ENCODE data around the gene AQP12A. TPM values are rescaled to one million over a fixed set of nuclear protein-coding genes. Genes with fewer than 3 reads are reported as not detected.
"Not testable (repeated sequence)": the region's sequence is repeated elsewhere in the genome, so short reads cannot be mapped to it uniquely, and the experiment has no call there.

The AQP12A gene, protein sequence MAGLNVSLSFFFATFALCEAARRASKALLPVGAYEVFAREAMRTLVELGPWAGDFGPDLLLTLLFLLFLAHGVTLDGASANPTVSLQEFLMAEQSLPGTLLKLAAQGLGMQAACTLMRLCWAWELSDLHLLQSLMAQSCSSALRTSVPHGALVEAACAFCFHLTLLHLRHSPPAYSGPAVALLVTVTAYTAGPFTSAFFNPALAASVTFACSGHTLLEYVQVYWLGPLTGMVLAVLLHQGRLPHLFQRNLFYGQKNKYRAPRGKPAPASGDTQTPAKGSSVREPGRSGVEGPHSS
- not detected for polyA plus RNA-seq (2013, experiment 1 of 2; ENCODE audit: insufficient read length)
- polyA plus RNA-seq (2013, experiment 2 of 2; ENCODE audit: insufficient read length) = not detected

DNA sequence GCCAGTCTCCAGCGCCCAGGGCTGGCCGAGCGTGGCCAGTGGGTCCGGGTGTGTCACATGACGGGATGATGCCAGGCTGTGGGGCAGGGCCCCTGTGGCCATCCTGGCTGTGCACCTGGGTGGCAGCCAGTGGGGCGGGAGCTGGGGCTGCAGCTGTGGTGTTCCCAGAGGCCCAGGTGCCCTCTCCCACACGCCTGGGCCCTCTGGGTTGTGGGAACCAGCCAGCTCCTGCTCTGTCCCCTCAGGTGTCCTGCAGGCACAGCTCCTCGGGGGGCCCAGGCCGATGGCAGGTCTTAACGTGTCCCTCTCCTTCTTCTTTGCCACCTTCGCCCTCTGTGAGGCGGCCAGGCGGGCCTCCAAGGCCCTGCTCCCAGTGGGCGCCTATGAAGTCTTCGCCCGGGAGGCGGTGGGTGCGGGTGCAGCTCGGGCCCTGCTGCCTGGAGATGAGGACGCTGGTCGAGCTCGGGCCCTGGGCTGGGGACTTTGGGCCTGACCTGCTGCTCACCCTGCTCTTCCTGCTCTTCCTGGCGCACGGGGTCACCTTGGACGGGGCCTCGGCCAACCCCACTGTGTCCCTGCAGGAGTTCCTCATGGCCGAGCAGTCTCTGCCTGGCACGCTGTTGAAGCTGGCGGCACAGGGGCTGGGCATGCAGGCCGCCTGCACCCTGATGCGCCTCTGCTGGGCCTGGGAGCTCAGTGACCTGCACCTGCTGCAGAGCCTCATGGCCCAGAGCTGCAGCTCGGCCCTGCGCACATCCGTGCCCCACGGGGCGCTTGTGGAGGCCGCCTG is at the start of gene AQP12A:
AQP12A (plus strand) TSS at position 236 of the 790 bp plus-strand sequence; CDS start at position 284, 48 bp downstream.
- DNase-seq = not testable (repeated sequence)

DNA sequence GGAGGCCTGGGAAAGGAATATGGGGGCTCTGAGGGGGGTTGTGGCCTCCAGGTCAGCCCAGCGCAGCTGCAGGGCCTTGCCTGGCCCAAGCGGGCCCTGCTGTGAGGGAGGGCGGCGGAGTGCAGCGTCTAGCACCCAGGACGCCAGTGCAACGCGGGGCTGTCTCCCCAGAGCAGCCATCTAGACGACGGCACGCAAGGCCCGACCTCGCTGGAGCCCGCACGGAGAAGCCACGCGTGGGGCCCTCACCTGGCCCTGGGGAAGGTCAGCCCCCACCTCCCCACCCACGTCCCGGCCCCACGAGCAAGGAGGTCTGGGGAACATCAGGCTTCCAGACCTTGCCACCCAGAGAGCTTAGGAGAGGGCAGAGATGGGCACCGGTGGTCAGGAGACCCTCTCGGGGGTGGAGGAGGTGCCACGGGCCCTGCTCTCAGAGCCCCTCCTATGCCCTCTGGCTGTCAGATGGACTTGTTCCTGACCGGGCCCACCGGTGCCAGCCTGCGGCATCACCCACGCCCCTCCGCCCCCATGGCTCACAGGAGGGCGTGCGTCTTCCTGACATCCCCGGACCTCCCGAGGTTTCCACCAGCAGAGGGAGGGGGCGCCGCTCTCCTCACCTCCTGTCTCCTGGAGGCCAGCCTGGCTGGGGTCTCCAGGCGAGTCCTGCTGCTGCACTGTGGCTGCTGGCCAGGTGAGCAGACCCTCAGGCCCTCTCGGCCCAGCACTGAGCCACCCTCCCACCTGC is 49.4 kb upstream of the AQP12A start:
- no peak for DNase-seq

DNA sequence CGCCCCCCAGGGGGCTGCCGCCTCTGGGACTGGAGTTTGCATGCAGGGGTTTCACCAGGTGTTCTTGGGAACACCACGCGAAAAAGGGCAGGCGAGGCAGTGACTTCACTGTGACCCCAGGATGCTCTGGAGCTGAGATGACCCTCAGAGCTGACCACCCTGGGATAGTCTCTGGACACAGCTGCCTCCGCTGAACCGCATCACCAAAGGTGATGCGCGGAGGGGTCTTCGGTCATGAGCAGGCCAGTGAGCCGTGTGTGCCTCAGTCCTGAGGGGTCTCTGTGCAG is 48.9 kb upstream of the AQP12A start:
- no peak for DNase-seq

DNA sequence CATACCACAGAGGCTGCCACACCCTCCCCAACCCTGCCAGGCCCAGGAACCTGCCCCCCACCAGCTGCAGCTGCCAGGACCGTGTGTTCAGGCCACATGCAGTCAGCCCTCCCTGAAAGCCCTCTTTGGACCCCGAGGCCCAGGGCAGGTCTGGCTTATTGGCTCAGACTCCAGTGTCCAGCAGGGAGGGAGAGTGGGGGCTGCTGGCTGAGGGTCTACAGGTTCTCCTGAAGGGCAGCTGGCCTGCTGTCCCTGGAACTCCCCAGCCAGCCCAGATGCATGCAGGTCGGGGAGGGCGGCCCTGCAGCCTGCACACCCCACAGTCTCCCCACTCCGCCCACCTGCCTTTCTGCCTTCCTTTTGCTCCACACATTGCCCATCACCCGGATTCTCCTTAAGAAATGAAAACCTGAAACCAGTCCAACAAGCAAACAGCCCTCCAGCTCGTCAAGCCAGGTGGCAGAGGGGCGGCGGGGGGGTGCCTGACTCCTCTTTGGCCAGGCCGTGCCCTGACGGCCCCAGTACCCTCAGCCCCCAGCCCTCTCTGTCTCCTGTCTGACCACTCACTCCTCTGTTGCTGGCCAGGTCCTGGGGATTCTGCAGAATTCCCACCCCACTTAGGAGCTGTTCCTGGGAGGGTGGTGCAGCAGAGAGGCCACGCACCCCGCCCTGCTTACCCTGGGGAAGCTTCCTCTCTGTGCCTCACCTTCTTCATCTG is 48.4 kb upstream of the AQP12A start:
- no peak for DNase-seq

DNA sequence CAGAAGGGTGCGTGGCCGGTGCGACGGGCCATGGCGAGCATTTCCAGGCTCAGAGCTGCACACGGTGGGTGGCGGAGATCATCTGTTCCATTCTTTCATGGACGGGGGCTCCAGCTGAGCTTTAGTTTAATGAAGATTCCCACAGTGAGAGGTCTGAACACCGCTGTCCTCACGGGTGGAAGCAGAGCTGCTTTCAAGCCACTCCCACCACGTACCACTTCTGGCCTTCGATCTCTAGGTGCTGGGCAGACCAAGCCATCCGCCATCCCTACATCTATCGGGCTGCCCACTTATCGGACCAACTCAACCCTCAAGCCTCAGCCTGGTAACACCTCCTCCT is 47.9 kb upstream of the AQP12A start:
- no peak for DNase-seq

DNA sequence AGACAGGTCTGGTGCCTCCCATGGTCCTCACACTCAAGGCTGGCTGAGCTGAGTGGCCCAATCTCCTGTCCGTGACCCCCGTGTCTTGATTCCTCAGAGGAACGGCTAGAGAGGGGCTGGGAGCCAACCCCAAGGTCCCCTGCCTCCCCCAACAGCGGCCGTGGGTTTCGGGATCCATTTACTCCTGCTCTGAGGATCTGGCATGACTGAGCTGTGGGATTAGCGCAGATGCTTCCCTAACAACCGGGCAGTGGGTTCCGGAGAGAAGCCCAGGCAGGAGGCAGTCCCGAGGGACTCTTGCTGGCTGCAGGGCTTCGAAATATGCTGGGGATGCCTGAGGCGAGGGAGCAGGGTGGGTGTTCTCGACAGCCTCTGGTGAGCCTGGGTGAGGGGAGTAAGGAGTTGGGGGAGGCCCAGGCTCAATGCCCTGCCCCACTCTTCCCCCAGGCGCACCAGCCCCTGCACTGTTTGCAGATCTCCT is 47.5 kb upstream of the AQP12A start:
- DNase-seq = no peak

DNA sequence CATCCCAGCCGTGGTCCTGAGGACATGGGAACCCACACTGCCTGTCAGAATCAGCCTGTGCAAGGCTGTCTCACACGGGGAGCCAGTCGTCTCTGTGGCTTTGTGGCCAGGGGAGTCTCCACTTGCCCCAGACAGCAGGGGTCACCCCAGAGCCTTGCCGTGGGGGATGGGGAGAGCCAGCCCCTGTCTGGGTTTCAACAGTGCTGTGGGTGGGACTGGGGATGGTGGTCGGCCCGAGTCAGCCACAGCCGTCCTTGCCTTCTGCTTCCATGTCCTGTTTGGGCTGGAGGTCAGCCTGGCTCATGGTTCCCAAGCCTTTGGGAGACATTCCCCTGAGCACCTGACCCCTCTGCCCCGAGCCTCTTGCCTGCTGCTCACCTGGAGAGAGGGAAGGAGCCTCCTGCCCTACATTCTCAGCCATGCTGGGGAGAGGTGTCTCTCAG is 46.8 kb upstream of the AQP12A start:
- no peak for DNase-seq

DNA sequence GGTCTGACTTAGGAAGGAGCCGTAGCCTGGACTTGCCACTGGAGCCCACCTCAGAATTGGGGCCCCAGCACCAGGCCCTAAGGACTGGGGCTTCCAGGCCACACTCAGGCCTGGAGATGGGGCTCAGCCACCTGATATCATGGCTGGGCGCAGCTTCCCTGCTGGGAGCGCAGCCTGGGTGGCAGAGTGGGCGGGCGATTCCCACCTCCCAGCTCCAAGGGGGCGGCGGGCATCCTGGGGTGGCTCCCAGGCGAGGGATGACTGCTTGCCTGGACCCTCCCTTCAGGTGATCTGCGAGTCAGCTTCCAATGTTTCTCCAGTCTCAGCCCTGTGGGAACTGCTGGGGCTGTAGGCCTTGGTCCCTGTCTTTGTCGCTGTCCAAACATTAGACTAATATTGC is 46.3 kb upstream of the AQP12A start:
- no peak for DNase-seq

DNA sequence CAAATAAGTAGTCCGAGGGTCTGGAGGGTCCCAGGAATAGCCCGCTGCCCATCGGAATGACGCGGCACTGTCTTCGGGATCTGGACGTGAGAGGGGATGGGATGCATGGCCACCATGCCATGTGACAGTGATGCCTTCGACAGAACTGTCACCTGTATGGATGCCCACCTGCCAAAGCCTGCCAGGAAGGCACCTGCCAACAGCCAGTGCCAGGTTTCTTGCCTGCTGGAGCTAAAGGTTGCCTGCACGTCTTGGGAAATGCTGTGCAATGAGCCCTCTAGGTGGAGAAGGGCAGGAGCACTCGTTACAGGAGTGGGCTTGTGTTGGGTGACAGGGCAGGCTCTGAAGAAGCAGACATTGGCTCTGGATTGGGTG is 45.9 kb upstream of the AQP12A start:
- DNase-seq = no peak

DNA sequence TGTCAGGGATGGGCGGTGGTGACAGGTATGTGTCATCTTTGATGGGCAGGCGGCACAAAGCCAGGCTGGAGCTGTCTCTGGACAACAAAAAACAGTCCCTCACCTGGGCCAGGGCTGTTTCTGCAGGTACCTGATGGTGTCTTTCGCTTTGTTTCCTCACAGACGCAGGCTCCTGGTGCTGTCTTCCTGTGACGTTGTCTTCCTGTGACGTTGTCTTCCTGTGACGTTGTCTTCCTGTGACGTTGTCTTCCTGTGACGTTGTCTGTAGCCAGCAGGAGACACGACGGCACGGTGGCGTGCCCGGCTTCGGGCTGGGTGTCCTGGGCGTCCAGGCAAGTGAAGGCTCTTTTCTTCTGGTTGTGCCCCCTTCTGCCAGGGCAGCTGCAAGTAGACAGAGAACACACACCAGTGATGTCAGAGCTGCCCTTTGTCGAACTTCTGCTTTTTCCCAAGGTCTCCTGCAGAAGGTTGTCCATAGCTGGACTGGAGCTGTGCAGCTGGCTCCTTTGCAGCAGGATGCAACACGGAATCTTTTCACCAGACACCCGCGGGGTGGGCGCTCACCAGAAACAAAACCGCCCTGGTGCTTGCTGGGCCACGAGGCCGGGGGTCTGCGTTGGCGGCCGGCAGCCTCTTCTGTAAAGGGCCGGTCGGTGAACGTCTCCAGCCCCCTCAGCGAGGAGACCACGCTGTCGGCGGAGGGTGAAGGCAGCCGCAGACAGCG is 45.3 kb upstream of the AQP12A start:
- DNase-seq = no peak

DNA sequence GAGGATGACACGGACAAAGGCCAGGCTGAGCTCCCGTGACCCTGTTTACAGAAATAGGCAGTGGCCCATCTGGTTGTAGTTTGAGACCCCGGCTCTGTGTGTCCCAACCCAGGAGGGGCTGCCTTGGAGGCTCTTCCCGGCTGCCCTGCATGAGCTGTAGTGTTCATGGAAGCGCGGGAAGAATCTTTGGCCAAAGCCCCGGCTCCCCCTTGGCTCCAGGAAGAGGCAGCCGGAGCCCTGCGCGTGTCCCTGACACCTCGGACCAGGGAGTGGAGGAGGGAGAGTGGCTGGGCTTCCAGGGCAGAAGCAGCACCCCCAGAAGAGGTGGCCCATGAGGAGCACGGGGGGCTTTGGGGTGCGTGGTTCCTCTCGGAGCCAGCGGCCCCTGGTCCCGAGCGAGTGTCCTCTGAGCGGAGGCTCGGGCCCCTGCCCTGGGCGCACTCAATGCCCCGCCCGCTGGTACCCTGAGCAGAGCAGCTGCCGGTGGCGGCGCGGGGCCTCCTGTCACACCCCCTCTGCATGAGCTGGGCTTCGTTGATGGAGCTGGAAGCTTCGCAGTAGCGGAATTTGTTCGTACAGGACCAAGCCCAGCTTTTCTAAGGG is 44.7 kb upstream of the AQP12A start:
- DNase-seq = no peak

DNA sequence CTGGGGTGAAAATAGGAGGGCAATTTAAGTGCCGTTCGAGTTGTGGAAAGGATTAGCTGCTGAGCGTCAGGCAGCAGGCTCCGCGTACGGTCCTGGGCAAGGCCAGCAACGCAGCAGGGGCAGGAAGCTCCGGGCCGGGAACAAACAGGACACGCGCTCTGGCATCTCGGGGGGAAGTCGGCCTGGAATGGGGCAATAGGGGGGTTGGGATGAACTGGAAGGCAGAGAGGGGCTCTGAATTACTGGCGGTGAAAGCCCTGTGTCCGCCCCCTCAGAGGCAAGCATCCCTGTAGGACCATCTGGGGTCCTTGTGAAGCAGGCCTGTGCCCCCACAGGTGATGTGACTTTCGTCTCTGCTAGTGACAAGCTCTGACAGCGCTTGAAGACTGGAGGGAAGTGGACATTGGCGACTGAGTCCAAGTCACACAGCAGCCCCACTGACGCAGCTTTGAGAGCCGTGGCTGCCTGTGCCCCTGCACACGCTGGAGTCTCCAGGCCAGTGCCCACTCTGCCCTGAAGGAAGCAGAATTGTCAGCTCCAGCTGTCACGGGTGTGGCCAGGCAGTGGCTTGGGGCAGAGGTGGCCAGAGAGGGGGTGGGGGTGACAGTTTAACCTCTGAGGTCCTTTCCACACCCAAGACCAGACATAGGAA is 44.0 kb upstream of the AQP12A start:
- no peak for DNase-seq

DNA sequence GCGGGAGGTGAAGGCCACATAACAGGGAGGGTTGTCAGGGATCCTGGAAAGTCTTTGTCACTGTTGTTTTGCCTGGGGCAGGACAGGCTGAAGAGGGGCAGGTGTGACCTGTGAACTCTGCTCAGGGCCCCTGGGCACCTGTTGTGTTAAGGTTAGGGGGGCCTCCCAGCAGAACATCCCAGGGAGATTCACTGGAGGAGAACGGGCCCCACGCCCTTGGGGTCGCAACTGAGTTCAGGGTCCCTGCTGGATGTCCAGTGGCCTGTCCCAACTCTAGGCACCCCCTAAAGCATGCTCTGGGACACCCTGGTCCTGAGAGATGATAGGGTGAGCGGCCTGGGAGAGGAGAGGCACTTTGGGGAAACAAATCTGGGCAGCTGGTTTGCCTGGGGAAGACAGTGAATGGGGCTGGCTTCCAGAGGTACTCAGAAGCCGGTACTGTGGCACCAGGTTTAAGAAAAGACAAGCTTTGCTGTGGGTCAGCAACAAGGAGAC is 43.5 kb upstream of the AQP12A start:
- DNase-seq = no peak

DNA sequence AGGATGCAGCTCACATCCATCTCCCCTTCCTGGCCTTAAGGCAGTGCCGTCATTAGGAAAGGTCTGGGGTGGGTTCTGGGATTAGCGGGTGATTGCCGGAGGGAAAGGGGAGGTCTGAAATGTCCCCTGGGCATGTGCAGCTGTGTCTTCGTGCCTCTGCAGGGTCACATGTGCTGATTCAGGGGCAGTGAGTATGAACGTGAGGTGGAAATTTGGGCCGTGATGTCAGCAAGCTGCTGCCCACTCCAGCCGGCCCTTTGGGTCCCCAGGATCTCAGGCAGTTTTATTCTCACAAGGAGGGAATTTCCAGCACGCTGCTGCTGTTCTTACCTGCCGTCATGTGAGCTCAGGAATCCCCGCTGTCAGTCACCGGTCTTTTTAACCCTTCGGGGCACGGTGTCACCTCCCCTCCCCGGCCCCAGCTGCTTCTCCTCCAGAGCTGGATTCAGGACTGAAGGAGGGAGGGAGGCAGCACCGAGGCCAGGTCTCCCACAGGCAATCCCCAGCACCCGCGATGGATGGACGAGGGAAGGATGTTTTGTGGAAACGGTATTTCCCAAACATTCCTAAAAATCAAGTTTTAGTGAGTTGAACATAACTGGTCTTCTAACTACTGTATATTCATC is 42.9 kb upstream of the AQP12A start:
- no peak for DNase-seq

DNA sequence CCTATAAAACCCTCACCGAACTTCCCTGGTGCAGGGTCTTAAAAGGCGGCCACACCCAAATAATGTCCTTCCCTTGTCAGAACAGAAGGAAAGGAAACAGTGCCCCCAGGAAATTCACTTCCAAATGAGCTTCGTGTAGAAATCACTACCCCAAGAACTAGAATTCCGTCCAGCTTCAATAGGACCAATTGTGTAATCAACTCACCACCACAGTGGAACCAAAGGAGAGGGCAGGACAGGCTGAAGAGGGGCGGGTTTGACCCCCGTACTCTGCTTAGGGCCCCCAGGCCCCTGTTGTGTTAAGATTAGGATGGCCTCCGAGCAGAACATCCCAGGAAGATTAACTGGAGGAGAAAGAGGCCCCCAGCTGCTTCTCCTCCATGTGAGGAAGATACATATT is 42.3 kb upstream of the AQP12A start:
- no peak for DNase-seq

DNA sequence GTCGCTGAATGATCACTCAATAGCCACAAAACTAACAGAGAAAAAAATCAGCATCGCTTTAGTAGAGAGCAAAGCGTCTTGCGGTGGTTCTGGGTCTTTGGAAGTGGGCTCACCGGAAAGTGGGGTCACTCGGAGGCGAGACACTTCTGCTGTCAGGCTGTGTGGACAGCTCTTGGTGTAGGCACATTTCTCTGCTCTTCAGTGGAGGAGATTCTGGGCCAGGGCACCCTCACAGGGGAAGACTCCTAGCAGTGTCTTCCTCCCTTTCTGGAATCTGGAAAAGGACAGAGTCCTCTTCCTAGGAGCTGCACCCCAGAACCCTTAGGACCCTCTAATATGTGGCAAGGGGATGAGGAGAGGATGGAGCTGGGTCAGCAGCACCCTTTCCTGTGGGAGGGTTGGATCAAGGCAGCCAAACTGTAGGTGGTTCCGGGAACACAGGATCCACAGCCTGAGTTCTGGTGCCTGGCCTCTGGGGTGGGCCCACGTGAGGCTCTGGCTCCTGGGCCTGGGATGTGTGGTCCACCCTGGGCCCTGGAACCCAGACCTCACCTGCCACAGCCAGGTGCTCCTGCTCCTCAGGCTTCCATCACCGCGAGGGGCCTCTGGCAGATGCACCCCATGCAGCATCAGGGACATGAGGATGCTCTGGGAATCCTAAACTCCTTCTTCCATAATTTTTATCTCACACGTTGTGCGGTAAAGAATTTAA is 41.3 kb upstream of the AQP12A start:
- no peak for DNase-seq

DNA sequence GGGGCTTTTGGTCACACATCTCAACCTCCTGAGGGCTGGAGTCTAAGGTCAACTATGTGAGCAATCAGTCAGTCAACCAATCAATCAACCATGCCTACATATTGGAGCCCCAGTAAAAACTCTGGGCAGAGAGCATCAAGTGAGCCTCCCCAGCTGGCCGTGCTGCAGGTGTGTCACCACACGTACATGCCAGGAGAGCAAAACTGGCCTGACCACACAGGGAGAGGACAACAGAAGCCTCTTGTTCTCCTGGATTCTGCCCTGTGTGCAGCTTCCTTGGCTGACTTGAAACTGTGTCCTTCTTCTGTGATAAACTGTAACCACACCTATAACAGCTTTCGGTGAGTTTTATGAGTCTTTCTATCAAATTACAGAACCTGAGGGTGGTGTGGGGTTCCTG is 40.5 kb upstream of the AQP12A start:
- no peak for DNase-seq

DNA sequence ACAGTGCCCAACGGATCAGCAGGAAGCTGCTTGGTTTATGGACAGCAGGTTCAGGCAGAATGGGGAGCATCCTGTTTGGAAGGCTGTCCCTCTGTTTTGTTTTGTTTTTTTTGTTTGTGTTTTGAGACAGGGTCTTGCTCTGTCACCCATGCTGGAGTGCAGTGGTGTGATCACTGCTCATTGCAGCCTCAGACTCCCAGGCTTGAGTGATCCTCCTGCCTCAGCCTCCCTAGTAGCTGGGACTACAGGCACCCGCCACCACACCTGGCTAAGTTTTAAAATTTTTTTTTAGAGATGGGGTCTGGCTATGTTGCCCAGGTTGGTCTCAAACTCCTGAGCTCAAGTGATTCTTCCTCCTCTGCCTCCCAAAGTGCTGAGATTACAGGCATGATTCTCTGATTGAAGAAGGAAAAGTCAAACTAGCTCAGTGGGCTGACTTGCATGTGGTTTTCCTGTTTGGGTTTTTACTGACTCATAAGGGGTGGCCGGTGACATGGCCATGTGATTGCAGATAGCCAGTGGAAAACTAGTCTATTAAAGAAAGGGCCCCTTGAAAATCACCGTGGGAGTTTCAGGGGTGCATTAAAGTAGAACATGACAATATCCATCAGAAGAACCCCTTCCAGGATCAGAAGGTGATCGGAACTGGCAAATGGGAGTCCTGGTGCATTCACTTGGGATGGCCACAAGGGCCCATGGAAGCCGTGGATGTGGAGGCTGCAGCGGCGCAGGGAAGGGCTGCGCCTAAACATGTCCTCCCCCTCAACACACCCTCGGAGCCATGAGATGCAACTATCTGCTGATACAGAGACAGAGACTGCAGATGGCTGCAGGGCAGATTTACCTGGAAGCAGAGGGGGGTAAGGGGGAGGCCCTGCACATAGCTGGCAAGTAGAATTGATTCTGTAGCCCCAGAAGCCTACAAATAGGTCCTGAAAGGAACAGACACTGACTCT is 35.5 kb upstream of the AQP12A start:
- no peak for DNase-seq

DNA sequence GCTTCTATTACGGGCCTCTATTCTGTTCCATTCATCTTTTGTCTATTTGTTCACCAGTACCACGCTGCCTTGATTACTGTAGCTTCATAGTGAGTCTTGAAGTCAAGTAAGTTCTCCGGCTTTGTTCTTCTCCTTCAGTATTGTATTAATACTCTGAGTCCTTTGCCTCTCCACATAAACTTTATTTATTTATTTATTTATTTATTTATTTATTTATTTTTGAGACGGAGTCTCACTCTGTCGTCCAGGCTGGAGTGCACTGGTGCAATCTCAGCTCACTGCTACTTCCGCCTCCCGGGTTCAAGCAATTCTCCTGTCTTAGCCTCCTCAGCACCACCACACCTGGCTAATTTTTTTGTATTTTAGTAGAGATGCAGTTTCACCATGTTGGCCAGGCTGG is 31.8 kb upstream of the AQP12A start:
- not testable (repeated sequence) for DNase-seq
